ENCODE measurements around the gene CTAGE9. TPM values are rescaled to one million over a fixed set of nuclear protein-coding genes. Genes with fewer than 3 reads are reported as not detected.
A peak's percentile ranks its signal among the peaks of the same experiment; 100 is the strongest.

The CTAGE9 gene
- total RNA-seq, 1 experiment from 2014 or later = not detected

DNA sequence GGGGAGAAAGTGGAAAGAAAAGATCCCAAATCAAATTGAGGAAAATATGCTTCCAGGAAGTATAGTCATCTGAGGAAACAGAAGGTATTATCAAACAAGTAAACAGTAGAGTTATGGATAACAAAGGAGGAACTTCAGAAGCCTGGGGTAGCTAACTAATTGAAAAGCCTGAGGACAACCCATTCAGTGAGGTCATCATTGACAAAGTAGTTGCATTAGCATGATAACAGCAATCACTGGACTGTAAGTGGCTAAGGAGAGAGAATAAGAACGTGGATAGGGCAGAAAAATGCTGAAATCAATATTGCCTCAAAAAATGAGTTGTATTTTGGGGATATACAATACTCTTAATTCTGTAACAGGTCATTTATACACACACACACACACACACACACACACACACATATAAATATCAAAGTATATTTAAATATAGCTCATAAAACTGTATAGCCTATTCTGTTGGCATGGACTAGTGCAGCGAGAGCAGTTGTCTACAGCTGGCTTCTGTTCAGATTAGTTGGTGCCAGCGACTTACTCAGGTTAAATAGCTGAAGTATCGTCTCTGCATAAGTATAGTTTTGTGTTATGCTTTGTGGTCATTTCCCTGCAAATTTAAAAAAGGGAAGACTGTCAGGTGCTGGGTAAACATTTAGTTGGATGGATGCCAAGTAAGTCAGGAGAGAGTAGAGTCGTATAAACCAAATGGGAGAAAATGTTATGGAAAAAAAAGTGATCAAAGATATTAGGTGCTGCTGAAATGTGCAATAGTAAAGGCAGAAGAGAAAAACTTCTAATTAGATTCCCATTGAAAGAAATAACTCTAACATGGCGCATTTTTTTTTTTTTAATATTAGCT is 33.8 kb upstream of the CTAGE9 start:
- no peak overlapping the region for H3K56ac ChIP-seq (ENCODE audit: insufficient read length, low read depth, low read length)
- H2AK5ac ChIP-seq (ENCODE audit: insufficient read length, low read length) = no peak overlapping the region
- Mint-ChIP-seq H3K9me3 (no peaks in the 10 kb centered on the region), H3K27ac (peak overlapping the region in 1 of 3 experiments; percentile 12; a peak in 2 of 7 replicates), H3K27me3 (ENCODE audit: low read depth) (no peaks in the 10 kb centered on the region), H3K36me3 (ENCODE audit: insufficient read depth in 1 of 3, low read depth in 3 of 3) (no peaks in the 10 kb centered on the region), H3K4me3 (no peak overlapping the region), H3K4me1 (peaks cover 13 to 15% of the 10 kb centered on the region in 2 experiments)
- no peaks in the 10 kb centered on the region for H3K23me2 ChIP-seq (ENCODE audit: insufficient read length, low read depth, low read length, poor library complexity, severe bottlenecking)
- H2BK120ac ChIP-seq (ENCODE audit: low read depth, low read length, poor library complexity, severe bottlenecking) = no peak overlapping the region
- H3K27ac ChIP-seq (ENCODE audit: insufficient read length, low read depth, low read length) = no peak overlapping the region
- H3K4me2 ChIP-seq (ENCODE audit: insufficient read depth, insufficient read length, low read length) = no peak overlapping the region
- H4K20me1 ChIP-seq (ENCODE audit: control insufficient read depth, insufficient read depth, insufficient read length) = no peaks in the 10 kb centered on the region
- H3K79me2 ChIP-seq (ENCODE audit: insufficient read depth, low read length) = no peaks in the 10 kb centered on the region
- no peak overlapping the region for H3K14ac ChIP-seq (ENCODE audit: insufficient read depth, low read length)
- H4K5ac ChIP-seq (ENCODE audit: insufficient read length, low read depth, low read length) = no peak overlapping the region
- TF ChIP-seq, protein P1, sequence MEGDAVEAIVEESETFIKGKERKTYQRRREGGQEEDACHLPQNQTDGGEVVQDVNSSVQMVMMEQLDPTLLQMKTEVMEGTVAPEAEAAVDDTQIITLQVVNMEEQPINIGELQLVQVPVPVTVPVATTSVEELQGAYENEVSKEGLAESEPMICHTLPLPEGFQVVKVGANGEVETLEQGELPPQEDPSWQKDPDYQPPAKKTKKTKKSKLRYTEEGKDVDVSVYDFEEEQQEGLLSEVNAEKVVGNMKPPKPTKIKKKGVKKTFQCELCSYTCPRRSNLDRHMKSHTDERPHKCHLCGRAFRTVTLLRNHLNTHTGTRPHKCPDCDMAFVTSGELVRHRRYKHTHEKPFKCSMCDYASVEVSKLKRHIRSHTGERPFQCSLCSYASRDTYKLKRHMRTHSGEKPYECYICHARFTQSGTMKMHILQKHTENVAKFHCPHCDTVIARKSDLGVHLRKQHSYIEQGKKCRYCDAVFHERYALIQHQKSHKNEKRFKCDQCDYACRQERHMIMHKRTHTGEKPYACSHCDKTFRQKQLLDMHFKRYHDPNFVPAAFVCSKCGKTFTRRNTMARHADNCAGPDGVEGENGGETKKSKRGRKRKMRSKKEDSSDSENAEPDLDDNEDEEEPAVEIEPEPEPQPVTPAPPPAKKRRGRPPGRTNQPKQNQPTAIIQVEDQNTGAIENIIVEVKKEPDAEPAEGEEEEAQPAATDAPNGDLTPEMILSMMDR (conservative IDR thresholded peaks at IDR 0.05) = no peak
- H3K79me1 ChIP-seq (ENCODE audit: insufficient read depth, low read depth, low read length, poor library complexity, severe bottlenecking) = no peaks in the 10 kb centered on the region
- no peak overlapping the region for H4K8ac ChIP-seq (replicated peaks; ENCODE audit: insufficient read length, low read depth, low read length)
- no peak overlapping the region for H3K9ac ChIP-seq (ENCODE audit: extremely low read depth, insufficient read length, low read length)
- no peaks in the 10 kb centered on the region for H3K9me3 ChIP-seq (ENCODE audit: control insufficient read depth, low read depth, low read length)
- H3T11ph ChIP-seq (ENCODE audit: low read length) = no peak overlapping the region
- H3K23ac ChIP-seq (ENCODE audit: insufficient read length, low read depth, low read length) = no peak overlapping the region
- no peak overlapping the region for H2BK20ac ChIP-seq (ENCODE audit: low read depth, low read length, poor library complexity, severe bottlenecking)
- WGBS (ENCODE audit: extremely low coverage, insufficient read length, low lambda C conversion rate) = no CpG with 5 or more reads among the region's 6 CpGs
- H3K18ac ChIP-seq (ENCODE audit: insufficient read length, low read depth, low read length) = no peak overlapping the region
- peaks cover 5% of the 10 kb centered on the region; the same call in 1 of the 2 replicates for H3K4me1 ChIP-seq (ENCODE audit: insufficient read depth, low read length)
- no peak overlapping the region for H3K4ac ChIP-seq (ENCODE audit: low read depth, low read length)
- no peak overlapping the region for H2BK5ac ChIP-seq (ENCODE audit: insufficient read length, low read length)
- no peak overlapping the region for H2AFZ ChIP-seq (ENCODE audit: low read length)
- H4K91ac ChIP-seq (ENCODE audit: insufficient read length, low read depth, low read length) = no peak overlapping the region
- no peak overlapping the region for H2BK15ac ChIP-seq (ENCODE audit: low read depth, low read length)
- H2BK12ac ChIP-seq (ENCODE audit: insufficient read length, low read depth, low read length) = no peak overlapping the region
- DNase-seq = no peak
- no peaks in the 10 kb centered on the region for H3K27me3 ChIP-seq (ENCODE audit: insufficient read depth, low read length)
